HEK293T (cell line): ENCODE data around the gene ALKBH3.

Experiments
- CTCF ChIA-PET: fragments of 350-600 bp; formaldehyde crosslinking; extraction: SDS; loops from one replicate; lab custom pipeline; 2021; ENCODE audit warnings: antibody characterized with exemption, inconsistent platforms; lab: Yijun Ruan, JAX
- POLR2A ChIA-PET: fragments of 350-600 bp; formaldehyde crosslinking; extraction: SDS; loops from one replicate; lab custom pipeline; 2020; ENCODE audit warnings: antibody characterized with exemption, inconsistent platforms; lab: Yijun Ruan, JAX
- DNase-seq: peaks from one replicate; pipeline ENCODE4 v3.0.0; 2012; ENCODE audit warnings: mixed read lengths; ENCODE audit errors: extremely low spot score
- ARNT ChIP-seq: fragments of 450-650 bp; IDR thresholded peaks from 2 replicates; pipeline ENCODE4 v1.6.1; 2017; ENCODE audit warnings: mild to moderate bottlenecking
- BHLHE40 ChIP-seq: fragments of 450-650 bp; IDR thresholded peaks from 2 replicates; pipeline ENCODE4 v1.6.1; 2016; ENCODE audit warnings: mild to moderate bottlenecking, moderate library complexity, borderline replicate concordance
- CTBP1 ChIP-seq: fragments of 450-650 bp; IDR thresholded peaks from 2 replicates; pipeline ENCODE4 v1.6.1; 2016; ENCODE audit warnings: borderline replicate concordance
- ELF4 ChIP-seq: fragments of 450-650 bp; IDR thresholded peaks from 2 replicates; pipeline ENCODE4 v1.6.1; 2017; ENCODE audit warnings: antibody characterized with exemption
- FOXA1 ChIP-seq: fragments of 450-650 bp; IDR thresholded peaks from 2 replicates; pipeline ENCODE4 v1.6.1; 2016; ENCODE audit warnings: mild to moderate bottlenecking
- FOXK2 ChIP-seq: fragments of 450-650 bp; IDR thresholded peaks from 2 replicates; pipeline ENCODE4 v1.6.1; 2016; ENCODE audit warnings: mild to moderate bottlenecking
- FOXM1 ChIP-seq: fragments of 450-650 bp; IDR thresholded peaks from 2 replicates; pipeline ENCODE4 v1.6.1; 2017; ENCODE audit warnings: mild to moderate bottlenecking, borderline replicate concordance
- HDGF ChIP-seq: fragments of 450-650 bp; IDR thresholded peaks from 2 replicates; pipeline ENCODE4 v1.6.1; 2017; ENCODE audit warnings: antibody characterized with exemption, borderline replicate concordance
- L3MBTL2 ChIP-seq: fragments of 450-650 bp; conservative IDR thresholded peaks from 2 replicates; pipeline ENCODE4 v1.6.1; 2016; ENCODE audit warnings: mild to moderate bottlenecking
- LEF1 ChIP-seq: fragments of 450-650 bp; IDR thresholded peaks from 2 replicates; pipeline ENCODE4 v1.6.1; 2017; ENCODE audit warnings: mild to moderate bottlenecking, borderline replicate concordance
- NFRKB ChIP-seq: fragments of 450-650 bp; IDR thresholded peaks from 2 replicates; pipeline ENCODE4 v1.6.1; 2016; ENCODE audit warnings: mild to moderate bottlenecking, moderate library complexity
- SP1 ChIP-seq: fragments of 450-650 bp; IDR thresholded peaks from 2 replicates; pipeline ENCODE4 v1.6.1; 2017
- SUZ12 ChIP-seq: fragments of 450-650 bp; IDR thresholded peaks from 2 replicates; pipeline ENCODE4 v1.6.1; 2016; ENCODE audit warnings: mild to moderate bottlenecking
- TARDBP ChIP-seq: fragments of 450-650 bp; IDR thresholded peaks from 2 replicates; pipeline ENCODE4 v1.6.1; 2016
- ZNF384 ChIP-seq: fragments of 450-650 bp; IDR thresholded peaks from 2 replicates; pipeline ENCODE4 v1.6.1; 2016
- TF ChIP-seq, protein P1 (sequence below): fragments of 450-650 bp; IDR thresholded peaks from 2 replicates; pipeline ENCODE4 v1.6.1; 2016

The ALKBH3 gene

DNA sequence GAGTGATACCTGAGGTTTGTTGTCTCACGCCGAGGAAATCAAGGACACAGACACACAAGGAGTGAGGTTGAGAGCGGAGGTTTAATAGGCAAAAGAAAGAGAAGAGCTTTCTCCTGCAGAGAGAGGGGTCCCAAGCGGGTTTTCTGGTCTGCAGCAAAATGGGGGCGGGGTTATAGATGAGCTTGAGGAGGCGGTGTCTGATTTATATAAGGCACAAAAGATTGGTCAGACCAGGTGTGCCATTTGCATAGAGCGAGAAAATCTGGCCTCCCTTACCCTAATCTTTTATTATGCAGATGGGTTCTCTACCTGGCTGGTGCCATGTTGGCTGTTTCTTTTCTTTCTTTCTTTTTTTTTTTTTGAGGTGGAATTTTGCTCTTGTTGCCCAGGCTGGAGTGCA, 73.6 kb downstream of the ALKBH3 start:
- TF ChIP-seq SUZ12 (no peak), ZNF384 (no peak), NFRKB (no peak), BHLHE40 (no peak), SP1 (no peak), L3MBTL2 (no peak), LEF1 (no peak), TARDBP (no peak), CTBP1 (no peak), FOXA1 (no peak)
- POLR2A ChIA-PET, result no interaction called here
- DNase-seq, result no peak
- CTCF ChIA-PET, result interaction anchor here (1.5 kb wide), 1 partner anchor 9 kb away, joined by 5 read pairs; no protein-coding TSS in a partner anchor

DNA sequence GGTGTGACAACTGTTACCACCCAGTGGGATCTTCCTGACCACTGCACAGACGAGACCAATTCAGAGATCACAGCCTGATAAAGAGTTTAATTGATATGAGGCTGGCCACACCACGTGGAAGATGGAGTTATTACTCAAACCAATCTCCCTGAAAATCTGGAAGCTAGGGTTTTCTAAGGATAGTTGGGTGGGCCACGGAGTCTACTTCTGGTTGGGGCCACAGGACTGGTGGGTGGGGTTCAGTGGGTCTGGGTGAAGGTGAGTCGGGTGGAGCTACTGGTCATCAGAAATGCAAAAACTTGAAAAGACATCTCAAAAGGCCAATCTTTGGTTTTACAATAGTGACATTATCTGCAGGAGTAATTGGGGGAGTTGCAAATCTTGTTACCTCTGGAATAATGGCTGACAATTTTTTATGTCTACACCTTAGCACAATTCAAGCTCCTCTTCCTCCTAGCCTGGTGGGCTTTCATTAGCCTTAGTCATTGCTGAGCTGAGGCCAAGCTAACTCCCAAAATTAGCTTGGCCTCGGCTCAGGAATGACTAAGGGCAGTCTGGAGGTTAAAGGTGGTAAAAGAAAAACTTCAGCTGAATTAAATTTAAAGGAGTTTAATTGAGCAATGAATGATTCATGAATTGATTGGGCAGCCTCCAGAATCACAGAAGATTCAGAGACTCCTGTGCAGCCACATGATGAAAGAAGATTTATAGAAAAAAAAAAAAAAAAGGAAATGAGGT, 74.9 kb downstream of the ALKBH3 start:
- CTCF ChIA-PET, result interaction anchor here (0.6 to 1.5 kb wide), 2 partner anchors 11 to 66 kb away, joined by 4 to 5 read pairs; no protein-coding TSS in a partner anchor
- POLR2A ChIA-PET, result no interaction called here
- no peak for TF ChIP-seq FOXM1
- TF ChIP-seq FOXA1, result no peak
- no peak for TF ChIP-seq L3MBTL2
- no peak for TF ChIP-seq FOXK2
- TF ChIP-seq ELF4, result no peak
- DNase-seq, result no peak

DNA sequence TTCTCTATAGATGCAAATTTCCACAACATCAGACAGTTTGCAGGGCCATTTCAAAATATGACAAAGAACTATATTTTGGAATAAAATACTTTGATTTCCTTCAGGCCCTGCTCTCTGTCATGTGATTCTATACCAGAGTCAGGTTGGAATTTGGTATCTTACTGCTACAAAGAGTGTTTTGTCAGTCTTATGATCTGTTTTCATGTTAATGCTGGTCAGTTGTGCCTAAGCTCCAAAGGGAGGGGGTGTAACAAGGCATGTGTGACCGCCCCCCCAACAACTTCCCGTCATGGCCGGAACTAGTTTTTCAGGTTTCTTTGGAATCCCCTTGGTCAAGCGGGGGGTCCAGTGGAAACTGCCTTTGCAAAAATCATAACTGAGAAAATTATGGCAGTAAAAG, 76.9 kb downstream of the ALKBH3 start:
- DNase-seq, result no peak
- no peak for TF ChIP-seq FOXK2
- TF ChIP-seq SP1, result no peak
- TF ChIP-seq CTBP1, result no peak
- no peak for TF ChIP-seq ELF4
- no peak for TF ChIP-seq ARNT
- TF ChIP-seq, protein P1, sequence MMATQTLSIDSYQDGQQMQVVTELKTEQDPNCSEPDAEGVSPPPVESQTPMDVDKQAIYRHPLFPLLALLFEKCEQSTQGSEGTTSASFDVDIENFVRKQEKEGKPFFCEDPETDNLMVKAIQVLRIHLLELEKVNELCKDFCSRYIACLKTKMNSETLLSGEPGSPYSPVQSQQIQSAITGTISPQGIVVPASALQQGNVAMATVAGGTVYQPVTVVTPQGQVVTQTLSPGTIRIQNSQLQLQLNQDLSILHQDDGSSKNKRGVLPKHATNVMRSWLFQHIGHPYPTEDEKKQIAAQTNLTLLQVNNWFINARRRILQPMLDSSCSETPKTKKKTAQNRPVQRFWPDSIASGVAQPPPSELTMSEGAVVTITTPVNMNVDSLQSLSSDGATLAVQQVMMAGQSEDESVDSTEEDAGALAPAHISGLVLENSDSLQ, result no peak
- no peak for TF ChIP-seq ZNF384
- ChIA-PET CTCF (no interaction called here), POLR2A (no interaction called here)

DNA sequence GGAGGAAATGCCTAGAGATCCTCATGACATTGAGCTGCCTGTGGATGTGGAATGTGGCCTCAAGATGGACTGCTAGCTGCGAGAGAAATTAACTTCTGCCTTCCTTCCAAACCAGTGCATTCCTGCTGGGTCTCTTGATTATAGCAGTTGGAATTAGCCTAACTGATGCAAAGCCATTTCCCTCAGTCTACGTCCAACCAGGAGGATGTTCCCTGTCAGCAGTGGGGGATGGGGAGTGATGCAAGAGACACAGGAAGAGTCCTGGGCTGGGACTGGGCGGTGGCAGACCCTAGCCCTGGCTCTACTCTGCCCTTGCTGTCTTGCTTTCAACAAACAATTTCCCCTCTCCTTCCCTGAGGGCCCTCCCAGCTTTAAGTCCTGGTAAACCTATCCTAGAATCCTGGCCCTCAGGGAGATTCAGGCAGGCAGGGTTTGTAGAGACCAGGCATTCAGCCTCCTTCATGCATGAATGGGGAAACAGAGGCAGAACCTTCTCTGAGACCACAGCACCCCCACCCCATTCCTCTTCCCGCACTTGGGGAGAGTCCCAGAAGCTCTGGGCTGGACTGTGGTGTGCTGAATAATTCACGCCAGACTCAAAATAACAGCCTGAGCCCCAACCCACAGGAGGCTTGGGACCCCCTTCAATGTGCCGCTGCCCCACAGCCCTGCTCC, 78.8 kb downstream of the ALKBH3 start:
- ChIA-PET CTCF (no interaction called here), POLR2A (no interaction called here)
- no peak for DNase-seq
- TF ChIP-seq FOXA1 (no peak), SUZ12 (no peak), ELF4 (no peak), ZNF384 (no peak), NFRKB (no peak), CTBP1 (no peak), L3MBTL2 (no peak), TARDBP (no peak), ARNT (no peak), LEF1 (no peak), BHLHE40 (no peak), HDGF (no peak), SP1 (no peak), FOXM1 (no peak), FOXK2 (no peak)
- TF ChIP-seq, protein P1, result no peak

DNA sequence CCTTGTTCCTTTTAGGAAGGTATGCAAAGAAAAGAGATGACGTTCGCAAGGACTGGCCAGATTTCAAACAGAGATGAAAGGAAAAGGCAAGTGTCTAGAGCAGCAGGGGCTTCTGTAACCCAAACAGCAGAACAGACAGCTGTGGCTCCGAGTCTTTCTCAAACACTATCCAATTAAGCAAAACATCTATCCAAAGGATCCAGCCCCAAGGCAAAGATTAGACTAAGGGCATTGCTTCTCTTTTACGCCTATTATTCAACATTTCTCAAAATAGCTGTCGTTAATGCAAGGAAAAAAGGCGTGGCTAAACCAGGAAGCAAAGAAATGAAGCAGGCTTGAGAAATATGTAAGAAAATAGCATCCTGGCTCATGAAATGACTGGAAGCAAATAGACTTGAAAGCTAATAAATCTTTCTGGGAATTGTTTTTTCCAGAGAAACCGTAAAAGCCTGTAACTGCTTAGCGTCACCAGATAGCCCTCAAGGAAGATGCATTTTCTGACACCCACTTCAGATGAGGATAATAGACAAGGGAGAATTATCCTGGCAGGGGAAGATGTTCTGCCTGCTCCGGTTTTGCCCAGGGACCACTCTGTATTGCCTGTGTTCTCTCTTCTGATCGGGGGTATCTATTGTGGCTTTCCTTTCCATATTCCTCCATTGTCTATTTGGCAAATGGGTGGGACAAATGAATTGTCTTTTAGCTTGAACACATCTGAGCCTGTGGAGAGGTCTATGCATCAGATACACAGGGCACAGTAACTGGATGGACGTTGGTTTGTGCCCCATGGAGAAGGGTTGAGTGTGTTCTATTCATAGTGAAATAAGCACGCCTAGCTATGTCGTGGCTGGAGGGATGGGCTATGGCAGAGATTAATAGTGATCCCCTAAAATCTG, 82.0 kb downstream of the ALKBH3 start:
- TF ChIP-seq CTBP1 (no peak), FOXA1 (no peak), FOXM1 (no peak), FOXK2 (no peak), NFRKB (no peak), L3MBTL2 (no peak), HDGF (no peak), ELF4 (no peak), ZNF384 (no peak), SUZ12 (no peak), ARNT (no peak), TARDBP (no peak), SP1 (no peak), BHLHE40 (no peak), LEF1 (no peak)
- TF ChIP-seq, protein P1, result no peak
- POLR2A ChIA-PET, result no interaction called here
- DNase-seq, result no peak
- CTCF ChIA-PET, result interaction anchor here (0.9 to 1.4 kb wide), 2 partner anchors 10 to 18 kb away, joined by 4 to 6 read pairs; no protein-coding TSS in a partner anchor
